H1 (cell line): ENCODE measurements around the gene LBP. TPM values are rescaled to one million over a fixed set of nuclear protein-coding genes. Genes with fewer than 3 reads are reported as not detected.

Experiments used
- CHD7 ChIP-seq: fragments of 300-600 bp; sonication (generic); IDR thresholded peaks from 2 replicates; pipeline ENCODE4 v1.7.1; 2012; ENCODE audit warnings: low read length, moderate library complexity, mild to moderate bottlenecking, inconsistent platforms; ENCODE audit not compliant: insufficient replicate concordance
- JUND ChIP-seq: IDR thresholded peaks from 2 replicates; pipeline ENCODE4 v1.6.1; 2011; ENCODE audit warnings: mild to moderate bottlenecking, improper control_type of control experiment, low read length
- SP2 ChIP-seq: IDR thresholded peaks from 2 replicates; pipeline ENCODE4 v1.6.1; 2012; ENCODE audit warnings: mild to moderate bottlenecking, low read length, inconsistent platforms
- polyA plus RNA-seq, 7 experiments: library from polyadenylated mRNA; depleted of rRNA in 3 of 7; stranded (reverse) in 5 of 7; unstranded in 2 of 7; fragments of >200 nt in 5 of 7; fragments of 200-250 nt in 2 of 7; gene quantifications; 1 replicate in 5 of 7; 2 replicates in 1 of 7; 4 replicates in 1 of 7; pipeline versions ENCODE4 v1.2.1 to v1.2.3, GENCODE V29; 2011 to 2013; ENCODE audit warnings: missing spikeins in 2 of 7, mixed read lengths in 2 of 7
- total RNA-seq: library from RNA; stranded (reverse); fragmentation: NEBNext Ultra II Directional; extraction: Animal tissue kit (Norgen Biotek cat#: 25700); gene quantifications from 2 replicates; pipeline ENCODE4 v1.2.1, GENCODE V29; 2021

Gene LBP
- total and polyA plus RNA-seq, 2 of the 8 experiments (the other 6 are each of a cell fraction or from before 2014, with no cell fraction given): 0.60 to 0.63 TPM

- TF ChIP-seq CHD7 (no peak), JUND (no peak), SP2 (no peak)
These were observed 30.9 kb downstream of the LBP start (continued) for GRCh38 chr20:38377039-38377685.
